HG03039 (cell line): ENCODE results near the gene FRMD6.

Experiments used
- ATAC-seq: cut with Tn5 transposase; IDR thresholded peaks from one replicate; pipeline ENCODE4 v1.9.1; 2021; ENCODE audit warnings: mild to moderate bottlenecking, moderate library complexity; ENCODE audit not compliant: unreplicated experiment

The FRMD6 gene

DNA sequence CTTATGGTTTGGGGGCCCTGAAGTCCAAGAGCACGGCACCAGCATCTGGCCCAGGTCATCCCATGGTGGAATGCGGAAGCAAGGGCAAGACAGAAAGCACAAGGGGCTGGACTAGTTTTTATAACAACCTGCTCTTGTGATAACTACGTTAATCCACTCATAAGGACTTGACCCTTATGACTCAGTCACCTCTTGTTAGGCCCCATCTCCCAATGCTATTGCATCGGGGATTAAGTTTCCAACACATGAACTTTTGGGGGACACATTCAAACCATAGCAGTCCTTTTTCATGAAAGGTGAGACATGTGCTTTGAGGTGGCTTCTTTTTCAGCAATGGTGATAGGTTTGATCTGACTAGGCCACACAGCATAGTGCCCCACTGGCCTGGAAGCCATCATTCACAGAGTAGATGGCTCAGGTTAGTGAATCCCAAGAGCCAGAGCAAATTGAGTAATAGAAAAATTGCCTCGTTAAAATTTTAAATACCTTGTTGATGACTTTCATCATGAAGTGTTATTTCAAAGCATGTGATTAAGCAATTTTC lies 12.1 kb downstream of the FRMD6 start:
- no peak for ATAC-seq

DNA sequence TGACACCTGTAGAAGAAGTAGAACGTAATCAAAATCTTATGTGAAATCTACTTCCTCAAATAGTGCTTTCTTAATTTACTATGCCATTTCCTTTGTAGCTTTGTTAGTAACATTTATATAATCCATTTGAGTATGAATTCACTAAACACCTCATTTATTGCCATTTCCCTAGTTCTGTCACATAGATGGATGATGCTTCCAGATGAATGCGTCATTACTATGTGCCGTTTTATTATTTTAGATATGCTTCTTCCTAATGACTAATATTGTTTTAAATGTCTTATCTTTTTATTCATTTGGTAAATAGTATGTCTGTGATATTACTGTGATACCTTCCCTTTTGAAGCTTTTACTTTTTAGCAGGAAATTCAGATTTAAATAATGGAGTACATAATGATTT lies 14.4 kb downstream of the FRMD6 start:
- no peak for ATAC-seq

DNA sequence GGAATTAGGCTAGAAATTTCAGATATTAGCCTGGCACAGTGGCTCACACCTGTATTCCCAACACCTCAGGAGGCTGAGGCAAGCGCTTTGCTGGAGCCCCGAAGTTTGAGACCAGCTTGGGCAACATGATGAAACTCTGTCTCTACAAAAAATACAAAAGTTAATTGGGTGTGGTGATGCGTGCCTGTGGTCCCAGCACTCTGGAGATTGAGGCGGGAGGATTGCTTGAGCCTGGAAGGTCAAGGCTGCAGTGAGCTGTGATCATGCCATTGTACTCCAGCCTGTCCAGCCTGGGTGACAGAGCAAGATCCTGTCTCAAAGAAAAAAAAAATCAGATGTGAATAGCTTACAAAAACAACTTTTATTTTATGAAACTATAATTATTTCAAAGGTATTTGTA lies 15.1 kb downstream of the FRMD6 start:
- ATAC-seq = no peak

DNA sequence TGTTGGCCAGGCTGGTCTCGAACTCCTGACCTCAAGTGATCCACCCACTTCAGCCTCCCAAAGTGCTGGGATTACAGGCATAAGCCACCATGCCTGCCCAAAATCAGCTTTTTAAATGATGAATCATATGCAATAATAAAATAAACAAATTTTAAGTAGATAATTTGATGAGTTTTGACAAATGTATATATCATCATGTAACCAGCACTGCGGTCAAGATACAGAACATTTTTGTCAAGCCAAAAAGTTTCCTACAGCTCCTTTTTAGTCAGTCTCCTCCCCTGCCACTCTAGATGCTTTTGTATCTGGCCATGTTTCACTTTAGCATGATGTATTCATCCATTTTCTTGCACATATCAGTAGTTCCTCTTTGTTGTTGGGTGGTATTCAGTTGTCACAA lies 17.2 kb downstream of the FRMD6 start:
- no peak for ATAC-seq

DNA sequence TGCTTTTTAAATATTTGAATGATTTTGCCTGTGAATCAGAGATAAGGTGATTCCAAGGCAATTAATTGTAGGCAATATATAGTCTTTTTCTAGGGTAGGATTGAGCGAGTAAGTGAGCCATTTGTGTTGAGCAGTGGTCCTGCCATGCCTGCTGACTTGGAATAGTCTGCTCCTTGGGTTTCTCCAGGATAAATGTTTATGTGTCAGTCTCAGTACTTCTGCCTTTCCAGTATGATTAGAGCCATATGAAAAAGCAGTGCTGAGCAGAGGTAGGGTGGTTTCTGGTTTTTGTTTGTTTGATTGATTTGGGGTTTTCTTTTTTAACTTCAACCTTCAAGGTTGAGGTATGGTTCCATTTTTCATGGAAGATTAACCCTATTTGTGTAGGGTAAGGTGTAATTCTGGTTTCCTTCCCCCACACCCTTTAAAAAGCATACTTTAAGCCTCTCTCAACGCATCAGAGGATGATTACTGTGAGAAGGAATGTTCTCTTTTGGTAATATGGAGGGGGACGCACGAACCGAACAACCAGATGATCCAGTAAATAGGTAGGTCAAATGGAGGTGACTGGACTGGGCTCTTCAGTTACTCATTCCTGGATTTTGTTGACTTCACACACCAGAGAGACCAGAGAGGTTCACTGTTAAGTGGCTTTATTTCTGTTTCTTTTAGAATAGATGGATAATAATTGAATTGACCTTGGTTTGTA lies 22.7 kb downstream of the FRMD6 start:
- ATAC-seq = no peak

DNA sequence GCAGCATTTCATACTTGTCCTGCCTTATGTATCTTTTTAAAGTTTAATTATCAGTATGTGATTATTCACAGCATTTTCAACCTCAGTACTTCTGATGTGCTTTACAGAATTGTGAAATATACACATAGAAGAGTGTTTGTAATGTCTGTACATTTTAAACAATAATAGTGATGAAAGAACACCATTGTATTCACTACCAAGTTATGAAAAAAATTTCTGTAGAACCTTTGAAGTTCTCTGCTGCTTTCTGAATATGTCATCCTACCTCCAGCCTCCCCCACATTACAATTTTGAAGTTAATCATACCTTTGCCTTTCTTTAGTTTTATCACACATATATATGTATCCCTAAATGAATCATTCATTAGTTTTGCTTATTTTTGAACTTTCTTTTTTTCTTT lies 24.8 kb downstream of the FRMD6 start:
- ATAC-seq = no peak

DNA sequence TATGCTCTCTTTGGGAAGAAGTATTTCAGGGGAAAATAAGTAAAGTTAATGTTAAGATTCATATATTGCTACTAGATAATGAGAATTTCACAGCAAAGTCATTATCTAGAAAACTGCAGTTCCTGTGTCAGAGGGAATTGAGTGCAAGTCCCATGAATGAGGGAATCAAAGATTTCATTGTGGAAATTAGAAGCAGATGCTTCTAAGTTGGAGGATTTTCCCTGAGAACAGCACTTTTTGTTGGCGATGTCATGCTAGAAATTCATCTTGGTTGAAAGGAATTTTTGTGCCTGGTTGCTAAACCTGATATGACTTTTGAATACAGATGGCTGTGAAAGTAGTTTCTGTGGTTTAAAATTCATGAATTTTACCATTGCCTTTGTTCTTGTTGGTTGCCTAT lies 25.6 kb downstream of the FRMD6 start:
- no peak for ATAC-seq

DNA sequence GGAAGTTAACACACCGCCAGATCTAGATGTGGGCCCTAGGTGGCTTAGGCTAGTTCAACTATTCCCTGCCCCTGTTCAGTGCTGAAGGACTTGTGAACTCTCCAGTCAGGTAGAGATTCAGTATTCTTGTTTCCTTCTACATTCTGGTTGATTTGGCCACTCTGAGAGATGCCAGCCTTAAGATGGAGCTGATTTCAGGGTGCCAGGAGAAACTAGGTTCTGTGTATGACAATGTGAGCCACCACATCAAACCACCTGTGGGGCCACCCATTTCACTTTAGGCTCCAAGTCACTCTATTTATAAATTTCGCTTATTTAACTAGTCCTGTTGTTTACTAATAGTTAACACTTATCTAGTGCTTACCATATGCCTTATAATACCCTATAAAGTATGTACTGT lies 26.0 kb downstream of the FRMD6 start:
- no peak for ATAC-seq

DNA sequence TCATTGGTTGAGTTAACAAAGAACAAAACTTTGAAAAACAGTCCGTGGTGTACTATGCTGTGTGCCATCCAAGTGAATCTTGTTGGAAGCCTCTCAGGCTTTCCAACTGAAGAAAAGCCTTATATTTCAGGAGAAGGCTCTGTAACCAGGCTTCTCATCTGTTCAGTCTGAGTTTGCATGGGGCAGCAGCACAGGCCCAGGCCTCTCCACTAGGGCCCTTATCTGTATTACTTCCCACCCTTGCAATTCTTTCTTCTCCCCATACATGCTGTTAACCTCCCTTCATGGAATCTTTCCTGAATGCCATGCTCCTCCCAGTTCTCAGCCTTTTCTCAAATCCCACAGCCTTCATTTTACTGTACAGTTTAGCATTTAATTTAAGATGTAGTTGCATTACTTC lies 28.3 kb downstream of the FRMD6 start:
- no peak for ATAC-seq

DNA sequence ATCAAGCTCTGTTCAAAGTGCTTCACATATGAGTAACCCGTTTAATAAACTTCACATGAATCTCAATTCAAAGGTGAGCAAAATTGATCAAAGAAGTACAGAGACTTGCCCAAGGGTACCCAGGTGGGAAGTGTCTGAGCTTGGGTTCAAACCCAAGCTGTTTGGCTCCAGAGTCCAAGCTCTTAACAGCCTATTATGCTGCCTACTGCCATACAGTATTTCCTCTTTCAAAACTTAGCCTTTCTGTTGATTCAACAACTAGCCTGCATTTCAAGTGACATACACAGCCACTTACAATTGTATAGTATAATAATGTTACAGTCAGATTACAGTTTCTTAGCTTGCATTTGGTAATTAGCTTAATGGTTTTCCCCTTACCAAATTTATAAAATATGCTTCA lies 29.7 kb downstream of the FRMD6 start:
- no peak for ATAC-seq

DNA sequence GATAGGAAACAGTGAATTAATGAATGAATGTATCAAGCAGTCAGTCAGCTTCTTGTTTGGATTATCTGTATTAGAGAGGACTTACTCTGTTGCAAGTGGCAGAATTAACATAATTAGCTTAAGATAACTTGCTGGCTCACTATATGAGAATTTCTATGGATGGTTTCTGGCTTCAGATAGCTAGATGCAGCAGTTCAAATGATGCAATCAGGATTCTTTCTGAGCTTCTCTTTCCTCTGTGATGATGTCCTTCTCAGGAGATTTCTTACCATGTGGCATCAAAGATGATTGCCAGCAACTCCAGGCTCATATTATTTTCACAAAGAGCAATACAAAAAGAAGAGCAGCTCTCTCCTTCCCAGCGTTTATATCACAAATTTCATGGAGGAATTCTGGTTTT lies 30.7 kb downstream of the FRMD6 start:
- ATAC-seq = no peak

DNA sequence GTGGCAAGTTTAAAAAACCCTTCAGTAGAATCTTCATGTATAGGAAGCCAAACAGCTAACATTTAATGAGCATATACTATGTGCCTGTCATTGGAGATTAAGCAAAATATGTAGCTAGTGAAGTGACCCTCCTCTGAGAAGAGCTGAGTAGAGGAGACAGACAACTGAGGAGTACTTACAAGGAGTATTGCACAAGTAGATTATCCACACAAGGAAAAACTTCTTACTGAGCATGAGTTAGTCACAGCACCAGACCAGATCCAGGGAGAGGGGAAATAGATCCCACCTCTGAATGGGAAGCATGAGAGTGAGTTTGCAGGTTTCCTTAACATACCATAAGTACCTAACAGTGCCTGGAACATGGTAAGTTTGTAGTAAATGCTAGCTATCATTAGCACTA lies 33.0 kb downstream of the FRMD6 start:
- no peak for ATAC-seq

DNA sequence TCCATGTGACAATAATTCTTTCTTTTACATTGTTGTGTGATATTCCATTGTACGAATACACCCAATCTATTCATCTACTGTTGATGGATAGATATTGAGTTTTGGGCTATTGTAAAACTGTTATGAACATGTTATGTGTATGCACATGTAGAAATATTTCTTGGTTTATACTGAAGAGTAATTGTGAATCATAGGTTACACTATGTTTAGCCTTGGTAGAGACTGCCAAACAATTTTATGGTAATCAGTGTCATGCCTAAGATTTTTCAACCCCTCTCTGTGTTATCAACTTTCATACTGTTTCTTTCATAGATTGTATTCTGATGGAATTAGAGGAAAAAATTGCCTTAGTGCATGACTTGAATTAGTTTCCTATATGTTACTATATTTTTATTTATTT lies 39.5 kb downstream of the FRMD6 start:
- ATAC-seq = no peak

DNA sequence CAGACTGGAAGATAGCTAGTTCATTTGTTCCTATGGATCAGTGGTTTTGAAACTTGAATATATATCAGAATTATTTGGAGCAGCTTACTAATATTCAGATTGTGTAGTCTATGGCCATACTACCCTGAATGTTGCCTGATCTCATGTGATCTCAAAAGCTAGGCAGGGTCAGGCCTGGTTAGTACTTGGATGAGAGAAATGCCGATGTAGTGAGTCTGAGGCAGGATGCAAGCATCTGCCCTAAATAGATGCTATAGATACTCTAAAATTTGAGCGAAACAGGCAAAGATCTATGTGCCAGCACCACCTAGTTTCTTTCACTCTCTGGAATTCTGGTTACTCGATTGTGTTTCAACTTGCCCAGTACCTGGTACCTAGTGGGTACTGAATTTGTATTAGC lies 40.9 kb downstream of the FRMD6 start:
- no peak for ATAC-seq

DNA sequence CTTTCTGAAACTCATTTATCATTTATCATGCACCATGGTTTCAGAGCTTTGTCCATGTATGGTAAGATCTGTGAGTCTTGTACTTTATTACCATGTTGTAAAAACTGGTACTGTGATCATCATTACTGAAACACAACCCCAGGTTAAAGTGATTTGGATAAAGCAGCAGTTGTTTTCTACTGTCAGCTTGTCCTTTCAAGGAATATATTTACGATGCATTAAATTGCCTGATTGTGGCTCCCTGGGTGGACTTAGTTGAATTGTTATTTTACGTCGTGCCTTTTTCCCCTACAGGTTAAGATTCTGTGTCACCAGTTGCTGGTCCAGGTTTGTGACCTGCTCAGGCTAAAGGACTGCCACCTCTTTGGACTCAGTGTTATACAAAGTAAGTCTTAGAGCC lies 46.1 kb downstream of the FRMD6 start:
- no peak for ATAC-seq

DNA sequence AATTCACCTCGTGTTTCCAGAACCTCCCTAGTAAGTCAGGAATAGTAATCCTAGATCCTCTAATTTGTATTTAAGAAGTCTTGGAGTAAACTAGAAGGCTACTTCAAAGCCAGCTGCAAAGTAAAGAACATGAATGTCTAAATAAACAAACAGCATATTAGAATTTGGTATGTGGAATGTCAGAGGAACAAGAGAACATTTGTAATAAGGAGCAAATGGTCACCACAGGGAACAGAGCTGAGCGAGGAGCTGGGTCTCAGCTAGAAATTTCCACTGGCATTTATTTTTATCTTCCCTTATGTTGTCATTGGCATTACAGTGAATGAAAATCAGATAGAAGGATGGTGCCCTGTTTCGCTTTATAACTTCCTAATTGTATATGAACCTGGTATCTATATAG lies 50.2 kb downstream of the FRMD6 start:
- no peak for ATAC-seq

DNA sequence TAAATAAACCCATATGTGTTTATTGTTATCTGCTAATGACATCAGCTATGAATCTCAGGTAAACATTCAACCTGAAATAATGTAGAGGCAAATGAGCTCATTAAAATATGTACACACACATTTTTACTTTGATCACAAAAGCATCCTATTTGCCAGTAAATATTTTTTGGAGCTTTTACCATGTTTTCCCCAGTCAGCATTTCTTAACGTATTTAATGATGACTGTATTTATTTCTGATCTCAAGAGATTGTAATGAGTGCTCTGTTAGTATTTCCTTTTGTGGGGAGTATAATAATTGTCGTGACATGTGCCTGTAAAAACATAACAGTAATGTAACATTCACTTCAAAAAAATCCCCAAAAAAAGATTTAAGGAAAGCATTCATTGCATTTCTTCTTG lies 52.1 kb downstream of the FRMD6 start:
- no peak for ATAC-seq

DNA sequence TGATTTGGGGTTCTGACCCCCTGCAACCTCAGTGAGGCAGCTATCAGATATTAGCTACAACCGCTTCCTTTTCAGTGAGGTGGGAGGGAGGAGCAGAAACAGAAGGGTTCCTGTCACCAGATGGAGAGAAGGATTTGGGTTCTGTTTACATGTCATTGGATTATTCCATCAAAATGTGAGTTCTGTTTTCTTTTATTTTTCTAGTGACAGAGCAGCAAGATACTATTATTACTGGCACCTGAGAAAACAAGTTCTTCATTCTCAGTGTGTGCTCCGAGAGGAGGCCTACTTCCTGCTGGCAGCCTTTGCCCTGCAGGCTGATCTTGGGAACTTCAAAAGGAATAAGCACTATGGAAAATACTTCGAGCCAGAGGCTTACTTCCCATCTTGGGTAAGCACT lies 52.8 kb downstream of the FRMD6 start:
- ATAC-seq = no peak

DNA sequence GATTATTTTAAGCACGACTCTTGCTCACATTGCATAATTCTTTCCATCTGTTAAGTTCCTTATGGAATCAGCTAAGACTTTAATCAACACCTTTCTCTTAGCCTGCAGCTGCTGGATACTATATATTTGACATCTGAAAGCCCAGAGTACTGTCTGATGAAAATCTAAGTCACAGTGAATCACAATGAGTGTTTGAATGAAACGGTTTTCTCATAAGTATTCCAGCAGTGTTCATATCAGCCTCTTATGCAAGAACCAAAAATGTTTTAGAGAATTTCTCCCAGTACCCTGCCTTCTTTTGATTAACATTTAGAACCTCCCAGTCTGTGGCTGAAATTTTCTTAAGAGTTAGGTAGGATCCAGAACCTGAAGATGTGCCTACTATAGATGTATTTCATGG lies 55.6 kb downstream of the FRMD6 start:
- ATAC-seq = no peak

DNA sequence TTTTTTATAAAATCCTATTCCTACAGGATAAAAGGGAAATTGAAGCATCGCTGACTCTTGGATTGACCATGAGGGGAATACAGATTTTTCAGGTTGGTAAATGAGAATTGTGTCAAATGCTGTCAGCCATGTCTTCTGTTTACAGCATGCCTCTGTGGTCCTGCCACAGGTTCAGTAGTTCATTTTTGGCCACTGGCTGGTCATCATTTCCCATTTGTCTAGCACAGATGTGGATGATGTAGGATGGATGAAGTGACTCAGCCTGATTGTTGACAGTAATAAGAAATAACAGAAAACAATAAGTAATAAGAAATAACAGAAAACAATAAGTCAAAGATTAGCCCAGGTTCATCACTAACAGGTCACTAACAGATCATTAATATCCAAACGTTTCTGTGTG lies 59.8 kb downstream of the FRMD6 start:
- no peak for ATAC-seq

DNA sequence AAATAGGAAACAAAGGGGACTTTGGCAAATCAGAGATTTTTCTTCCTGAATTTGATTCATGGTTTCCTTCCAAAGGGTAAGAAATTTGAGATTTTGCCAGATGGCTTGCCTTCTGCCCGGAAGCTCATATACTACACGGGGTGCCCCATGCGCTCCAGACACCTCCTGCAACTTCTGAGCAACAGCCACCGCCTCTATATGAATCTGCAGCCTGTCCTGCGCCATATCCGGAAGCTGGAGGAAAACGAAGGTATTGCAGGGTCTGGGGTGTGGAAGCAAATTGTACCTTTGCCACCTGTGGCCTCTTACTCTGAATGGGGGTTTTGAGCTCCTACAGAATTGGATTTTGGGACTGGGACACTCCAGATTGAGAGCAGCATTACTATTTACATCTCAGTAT lies 63.5 kb downstream of the FRMD6 start:
- ATAC-seq = no peak

DNA sequence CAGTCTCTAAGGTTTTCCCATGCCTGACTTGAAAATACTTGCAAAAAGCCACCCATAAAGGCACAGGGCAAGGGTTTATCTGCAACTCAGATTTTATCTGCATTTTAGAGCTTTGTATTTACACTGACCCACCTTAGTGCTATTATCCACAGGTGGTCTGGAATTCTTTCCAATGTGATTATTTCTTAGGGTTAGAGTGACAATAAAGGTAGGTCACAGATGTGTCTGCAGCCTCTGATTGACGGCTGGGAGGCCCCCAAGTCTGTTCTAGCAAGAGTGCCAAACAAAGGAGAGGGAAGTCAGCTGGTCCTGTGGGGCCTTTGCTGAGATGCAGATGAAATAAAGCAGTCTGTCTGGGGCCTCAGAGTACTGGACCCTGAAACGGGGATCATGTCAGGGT lies 64.0 kb downstream of the FRMD6 start:
- no peak for ATAC-seq

DNA sequence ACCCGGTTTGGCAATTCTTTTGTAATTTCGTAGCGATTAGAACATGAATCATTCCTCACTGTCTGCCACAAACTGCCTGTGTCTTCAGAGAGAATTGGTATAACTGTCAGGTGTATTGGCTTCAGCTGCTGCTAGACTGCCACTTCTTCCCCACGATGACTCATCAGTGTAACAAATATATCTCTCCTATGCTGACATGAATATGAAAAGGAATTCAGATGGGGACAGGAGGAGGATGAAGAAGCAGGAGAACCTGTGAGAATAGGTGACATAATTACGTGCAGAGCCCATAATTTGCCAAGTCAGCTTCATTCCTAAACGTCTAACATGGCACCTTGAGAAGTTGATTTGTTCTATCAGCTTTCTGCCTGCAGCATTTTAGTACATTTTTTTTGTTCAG lies 64.9 kb downstream of the FRMD6 start:
- ATAC-seq = no peak
